HEK293T (cell line): Measurements from ENCODE around the gene AXIN2.

Experiments used
- BHLHE40 ChIP-seq: fragments of 450-650 bp; IDR thresholded peaks from 2 replicates; pipeline ENCODE4 v1.6.1; 2016; ENCODE audit warnings: mild to moderate bottlenecking, moderate library complexity, borderline replicate concordance
- ELF4 ChIP-seq: fragments of 450-650 bp; IDR thresholded peaks from 2 replicates; pipeline ENCODE4 v1.6.1; 2017; ENCODE audit warnings: antibody characterized with exemption
- FOXM1 ChIP-seq: fragments of 450-650 bp; IDR thresholded peaks from 2 replicates; pipeline ENCODE4 v1.6.1; 2017; ENCODE audit warnings: mild to moderate bottlenecking, borderline replicate concordance

- TF ChIP-seq FOXM1, result no peak
- no peak for TF ChIP-seq BHLHE40
- TF ChIP-seq ELF4, result no peak
Observed at GRCh38 chr17:65523853-65524664, 37.4 kb downstream of the AXIN2 start.
